HG02759 (cell line): ENCODE measurements around the gene GRIK3.
"Not testable (repeated sequence)": the region's sequence is repeated elsewhere in the genome, so short reads cannot be mapped to it uniquely, and the experiment has no call there.

Experiments
- ATAC-seq: cut with Tn5 transposase; IDR thresholded peaks from one replicate; pipeline ENCODE4 v1.9.1; 2021; ENCODE audit warnings: mild to moderate bottlenecking, moderate library complexity; ENCODE audit not compliant: unreplicated experiment

The GRIK3 gene

DNA sequence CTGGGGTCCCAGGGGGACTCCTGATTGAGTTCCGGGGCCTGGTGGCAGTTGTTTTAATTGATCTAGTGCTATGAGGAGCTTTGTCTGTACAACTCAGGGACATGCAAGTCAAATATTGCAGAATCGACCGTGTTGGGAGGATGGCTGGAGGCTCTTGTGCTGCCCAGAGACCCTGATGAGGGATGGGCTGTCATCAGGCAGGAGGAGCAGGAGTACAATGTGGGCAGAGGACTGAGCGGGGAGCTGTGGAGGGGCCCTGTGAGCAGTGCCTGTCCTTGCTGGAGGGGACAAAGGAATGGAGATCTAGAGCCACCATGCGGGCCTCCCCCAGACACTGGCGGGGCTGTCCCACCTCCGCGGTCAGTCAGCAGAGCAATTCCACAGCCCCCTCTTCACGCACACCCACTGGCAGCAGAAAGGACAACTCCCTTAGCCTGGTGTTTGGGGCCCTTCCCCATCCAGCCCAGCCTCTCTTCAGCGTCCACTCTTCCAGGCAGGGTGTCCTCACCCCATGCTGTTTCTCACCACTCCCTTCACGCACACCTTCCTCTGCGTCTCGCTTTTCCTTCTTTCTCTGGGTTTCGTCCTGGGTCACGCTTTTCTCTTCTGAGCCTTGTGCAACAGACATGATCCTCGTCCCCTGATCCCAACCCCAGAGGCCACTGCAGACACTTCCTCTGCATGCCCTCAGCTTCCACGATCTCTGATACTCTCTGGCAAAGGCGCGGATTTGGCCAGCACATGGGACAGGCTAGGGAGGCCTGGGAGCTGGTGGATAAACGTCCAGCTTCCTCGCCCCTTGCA lies 122.6 kb downstream of the GRIK3 start:
- no peak for ATAC-seq

DNA sequence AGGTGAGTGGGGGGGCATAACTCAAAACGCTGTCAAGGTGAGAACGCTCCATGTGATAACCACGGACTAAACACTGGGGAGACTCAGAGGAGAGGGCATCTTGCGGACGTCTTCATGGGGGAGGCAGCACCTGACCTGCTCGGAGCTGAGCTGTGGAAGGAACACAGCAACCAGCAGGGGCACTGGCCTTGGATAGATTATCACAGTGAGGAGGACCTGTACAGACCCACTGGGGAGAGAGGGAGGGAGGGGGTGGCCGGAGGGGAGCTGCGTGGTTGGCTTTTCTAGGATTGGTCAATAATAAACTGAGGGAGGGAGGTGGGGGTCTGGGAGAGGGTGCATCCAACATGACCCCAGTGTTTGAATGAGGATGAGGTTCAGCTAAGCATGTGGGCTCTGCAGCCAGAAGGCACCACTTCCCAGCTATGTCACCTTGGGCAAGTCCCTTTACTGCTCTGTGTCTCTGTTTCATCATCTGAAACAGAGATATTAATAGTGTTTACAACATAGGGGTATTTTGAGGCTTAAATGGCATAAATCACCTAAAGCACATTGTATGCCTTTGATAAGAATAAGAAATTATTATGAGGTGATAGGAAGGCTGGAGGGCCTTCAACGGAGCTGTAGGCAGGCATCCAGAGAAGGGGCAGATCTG lies 123.3 kb downstream of the GRIK3 start:
- no peak for ATAC-seq

GRCh38 chr1:36909946-36910725 lies 124.2 kb downstream of the GRIK3 start:
- no peak for ATAC-seq

- ATAC-seq: not testable (repeated sequence)
These were observed 125.0 kb downstream of the GRIK3 start for GRCh38 chr1:36909359-36909758.

- ATAC-seq: no peak
These were observed 126.2 kb downstream of the GRIK3 start for GRCh38 chr1:36908096-36908495.

DNA sequence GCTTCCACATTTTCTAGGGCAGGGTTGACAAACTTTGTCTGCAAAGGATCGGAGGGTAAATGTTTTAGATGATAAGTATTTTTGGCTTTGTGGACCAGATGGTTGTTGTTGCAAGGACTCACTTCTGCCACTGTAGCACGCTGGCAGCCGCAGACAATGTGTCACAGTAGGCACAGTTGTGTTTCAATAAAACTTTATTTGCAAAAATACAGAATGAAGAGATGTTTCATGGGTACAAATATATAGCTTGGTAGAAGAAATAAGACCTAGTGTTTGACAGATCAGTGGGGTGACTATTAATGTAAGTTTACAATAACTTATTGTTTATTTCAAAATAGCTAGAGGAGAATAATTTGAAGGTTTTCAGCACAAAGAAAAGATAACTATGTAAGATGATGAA lies 127.8 kb downstream of the GRIK3 start:
- ATAC-seq: no peak

DNA sequence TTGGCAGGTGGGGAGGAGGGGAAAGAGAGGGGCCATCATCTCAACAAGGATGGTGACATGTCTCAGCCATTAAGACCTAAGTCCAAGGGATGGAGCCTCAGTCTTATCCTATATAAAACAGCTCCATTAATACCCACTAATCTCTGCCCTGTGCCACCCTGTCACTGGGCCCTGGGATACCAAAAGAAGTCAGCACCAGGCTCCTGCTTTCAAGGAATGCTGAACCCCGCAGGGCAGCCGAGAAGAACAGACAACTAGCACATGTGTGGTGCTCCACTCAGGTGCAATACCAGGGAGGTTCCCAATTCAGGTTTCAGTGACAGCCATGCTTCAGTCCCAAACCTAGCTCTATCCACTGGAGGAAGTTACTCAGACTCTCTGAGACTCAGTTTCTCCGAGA lies 128.4 kb downstream of the GRIK3 start:
- ATAC-seq: no peak

DNA sequence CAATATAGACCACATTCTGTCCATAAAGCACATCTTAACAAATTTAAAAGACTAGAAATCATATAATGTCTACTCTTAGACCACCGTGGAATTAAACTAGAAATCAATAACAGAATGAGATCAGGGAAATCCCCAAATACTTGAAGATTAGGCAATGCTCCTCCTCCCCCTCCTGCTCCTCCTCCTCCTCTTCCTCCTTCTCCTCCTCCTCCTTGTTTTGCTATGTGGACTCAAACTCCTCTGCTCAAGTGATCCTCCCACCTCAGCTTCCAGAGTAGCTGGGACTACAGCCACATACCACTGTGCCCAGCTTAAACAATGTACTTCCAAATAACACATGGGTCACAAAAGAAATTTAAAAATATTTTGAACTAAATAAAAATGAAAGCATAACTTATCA lies 134.2 kb downstream of the GRIK3 start:
- no peak for ATAC-seq

GRCh38 chr1:36897813-36898212 lies 136.5 kb downstream of the GRIK3 start:
- ATAC-seq: not testable (repeated sequence)

GRCh38 chr1:36894824-36895223 lies 139.5 kb downstream of the GRIK3 start:
- no peak for ATAC-seq

DNA sequence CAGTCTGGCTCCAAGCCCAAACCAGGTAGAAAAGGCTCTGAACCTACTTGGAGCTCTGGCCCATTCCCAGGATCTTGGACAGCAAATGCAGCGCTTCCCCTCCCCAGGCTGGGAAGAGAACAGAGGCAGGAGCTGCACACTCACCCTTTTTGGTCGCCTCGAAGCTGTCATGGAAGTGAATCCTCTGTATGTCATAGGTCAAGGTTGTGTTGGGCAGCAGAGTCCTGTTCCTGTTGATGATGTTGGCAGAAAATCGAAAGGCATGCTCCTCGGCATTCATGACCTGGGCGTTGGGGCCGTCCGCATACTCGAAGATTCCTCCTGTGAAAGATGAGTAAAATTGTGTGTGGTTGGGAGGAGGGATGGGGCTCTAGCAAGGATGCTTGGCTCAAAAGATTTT lies 143.5 kb downstream of the GRIK3 start:
- ATAC-seq: no peak

DNA sequence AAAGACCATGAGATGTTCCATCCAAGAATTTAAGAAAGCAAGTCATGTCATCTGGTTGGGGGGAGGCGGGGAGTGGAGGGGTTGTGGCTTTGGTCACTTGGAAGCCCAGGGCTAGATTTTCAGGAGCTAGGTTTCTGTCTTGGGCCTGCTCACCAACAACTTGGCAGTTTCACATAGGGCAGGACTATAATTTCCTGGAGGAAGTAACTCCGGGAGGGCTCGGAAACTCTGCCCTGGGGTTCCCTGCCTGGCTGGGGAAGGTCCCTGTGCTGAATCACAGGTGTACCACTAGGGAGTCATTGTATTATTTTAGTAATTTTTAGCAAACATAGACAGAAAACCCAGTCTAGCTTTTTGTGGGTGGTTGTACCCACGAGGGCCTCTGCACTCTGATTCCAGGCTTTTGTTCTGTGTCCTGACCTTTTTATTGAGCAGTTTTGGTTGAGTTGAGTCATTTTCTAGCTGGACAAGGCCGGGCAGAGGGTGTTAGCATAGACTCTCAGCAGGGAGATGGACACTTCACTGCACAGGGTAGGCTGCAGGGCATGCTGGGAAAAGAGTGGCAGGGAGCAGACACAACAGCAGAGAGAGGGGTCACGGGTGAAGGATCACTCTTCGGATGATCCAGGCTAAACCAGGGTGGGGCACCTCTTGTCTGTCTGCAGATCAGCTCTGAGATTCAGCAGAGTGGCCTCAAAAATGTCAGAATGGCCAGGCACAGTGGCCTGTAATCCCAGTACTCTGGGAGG lies 144.7 kb downstream of the GRIK3 start:
- no peak for ATAC-seq

GRCh38 chr1:36888811-36889477 lies 145.4 kb downstream of the GRIK3 start:
- no peak for ATAC-seq

- ATAC-seq: no peak
These were observed 148.6 kb downstream of the GRIK3 start for GRCh38 chr1:36885540-36886357.

GRCh38 chr1:36884801-36885200 lies 149.5 kb downstream of the GRIK3 start:
- ATAC-seq: no peak

- no peak for ATAC-seq
These were observed 150.2 kb downstream of the GRIK3 start for GRCh38 chr1:36884029-36884701.

GRCh38 chr1:36883315-36883949 lies 150.9 kb downstream of the GRIK3 start:
- no peak for ATAC-seq

DNA sequence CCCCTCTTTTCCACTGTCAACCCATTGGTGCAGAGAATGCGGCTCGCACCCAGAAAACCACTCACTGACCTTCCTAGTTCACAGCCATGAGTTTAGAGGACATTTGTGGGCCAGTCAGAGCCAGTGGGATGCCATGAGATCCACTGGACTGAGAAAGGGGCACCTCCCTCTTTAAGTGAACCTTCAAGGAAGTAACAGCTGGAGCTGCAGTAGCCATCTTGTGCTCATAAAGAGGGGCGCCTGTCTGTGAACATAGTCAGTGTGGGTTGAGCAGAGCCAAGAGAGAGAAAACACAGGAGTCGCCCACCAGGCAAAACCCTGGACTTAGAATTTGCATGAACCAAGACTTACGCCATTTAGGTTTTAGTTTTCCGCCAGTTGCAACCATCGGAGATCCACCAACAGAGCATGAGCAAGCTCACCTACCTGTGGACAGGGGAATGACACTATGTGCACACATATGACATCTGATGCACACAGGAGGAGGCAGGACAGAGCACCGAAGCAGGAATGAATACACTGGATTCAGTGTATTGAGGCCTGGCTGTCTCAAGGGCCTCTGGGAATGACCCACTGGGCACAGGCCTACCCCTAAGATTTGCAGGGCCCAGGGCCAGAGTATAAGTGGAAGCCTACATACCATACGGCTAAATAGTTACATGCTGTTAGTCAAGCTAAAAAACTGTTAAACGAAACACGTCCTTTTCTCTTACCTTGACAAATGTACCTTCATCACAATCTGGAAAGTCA lies 151.6 kb downstream of the GRIK3 start:
- ATAC-seq: no peak
